ENCODE data around the gene SCLY.

DNA sequence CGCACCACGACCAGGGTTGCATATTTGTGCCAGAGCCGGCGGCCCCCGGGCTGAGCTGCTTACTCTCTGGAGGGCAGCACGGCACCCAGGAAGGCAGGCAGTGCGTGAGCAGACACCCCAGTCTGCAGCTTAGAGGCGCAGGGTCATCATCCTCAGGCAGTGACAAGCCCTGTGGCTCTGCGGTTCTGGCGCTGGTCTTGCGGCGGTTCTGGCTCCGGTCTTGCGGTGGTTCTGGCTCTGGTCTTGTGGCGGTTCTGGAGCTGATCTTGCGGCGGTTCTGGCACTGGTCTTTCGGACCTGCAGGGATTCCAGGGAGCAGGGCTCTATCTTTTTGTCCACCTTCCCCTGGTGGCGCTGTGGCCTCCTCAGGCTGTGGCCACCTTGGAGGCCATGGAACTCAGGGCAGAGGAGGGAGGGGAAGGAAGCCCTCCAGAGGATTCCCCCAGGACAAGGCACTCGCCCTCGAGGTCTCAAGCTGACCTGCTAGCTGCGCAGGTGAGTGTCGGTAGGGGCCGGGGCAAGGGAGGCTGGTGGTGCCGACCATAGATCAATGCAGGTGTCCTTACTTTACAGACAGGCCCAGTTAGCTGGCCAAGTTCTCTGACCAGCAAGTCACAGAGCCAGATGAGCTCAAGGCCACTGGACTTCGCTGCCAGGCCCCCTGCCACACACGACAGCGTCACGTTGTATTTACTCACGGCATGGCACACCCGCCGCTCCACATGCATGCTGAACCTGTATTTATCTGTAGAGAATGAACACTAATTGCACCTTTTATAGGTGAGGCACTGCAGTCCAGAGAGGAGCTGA is 54.3 kb downstream of the SCLY start:
- TF ChIP-seq, protein P1, sequence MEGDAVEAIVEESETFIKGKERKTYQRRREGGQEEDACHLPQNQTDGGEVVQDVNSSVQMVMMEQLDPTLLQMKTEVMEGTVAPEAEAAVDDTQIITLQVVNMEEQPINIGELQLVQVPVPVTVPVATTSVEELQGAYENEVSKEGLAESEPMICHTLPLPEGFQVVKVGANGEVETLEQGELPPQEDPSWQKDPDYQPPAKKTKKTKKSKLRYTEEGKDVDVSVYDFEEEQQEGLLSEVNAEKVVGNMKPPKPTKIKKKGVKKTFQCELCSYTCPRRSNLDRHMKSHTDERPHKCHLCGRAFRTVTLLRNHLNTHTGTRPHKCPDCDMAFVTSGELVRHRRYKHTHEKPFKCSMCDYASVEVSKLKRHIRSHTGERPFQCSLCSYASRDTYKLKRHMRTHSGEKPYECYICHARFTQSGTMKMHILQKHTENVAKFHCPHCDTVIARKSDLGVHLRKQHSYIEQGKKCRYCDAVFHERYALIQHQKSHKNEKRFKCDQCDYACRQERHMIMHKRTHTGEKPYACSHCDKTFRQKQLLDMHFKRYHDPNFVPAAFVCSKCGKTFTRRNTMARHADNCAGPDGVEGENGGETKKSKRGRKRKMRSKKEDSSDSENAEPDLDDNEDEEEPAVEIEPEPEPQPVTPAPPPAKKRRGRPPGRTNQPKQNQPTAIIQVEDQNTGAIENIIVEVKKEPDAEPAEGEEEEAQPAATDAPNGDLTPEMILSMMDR (conservative IDR thresholded peaks at IDR 0.05; ENCODE audit: low read length) = no peak
- TF ChIP-seq EZH2phosphoT487 (IDR thresholded peaks at IDR 0.05; ENCODE audit: borderline replicate concordance) = no peak
